ENCODE measurements around the gene MED15.

Gene MED15

GRCh38 chr22:20576445-20576816, 69.0 kb downstream of the MED15 start:
- POLR2A ChIA-PET, result no interaction called here
- no peak for DNase-seq (ENCODE audit: low read depth, low spot score)

GRCh38 chr22:20577045-20577444, 69.6 kb downstream of the MED15 start:
- DNase-seq (ENCODE audit: low read depth, low spot score), result no peak
- CTCF ChIA-PET, result interaction anchor here (24.2 kb wide), 1 partner anchor 22 kb away, joined by 505 read pairs; no protein-coding TSS in a partner anchor
- H3K4me3 ChIP-seq (ENCODE audit: low read depth, low read length), result no peak overlapping the region
- TF ChIP-seq CTCF (IDR thresholded peaks at IDR 0.05; ENCODE audit: insufficient read depth, low read length, missing control alignments), result no peak
- POLR2A ChIA-PET, result no interaction called here

More at GRCh38 chr22:20576445-20576816, 69.0 kb downstream of the MED15 start:
- CTCF ChIA-PET, result interaction anchor here (24.2 kb wide), 1 partner anchor 21 kb away, joined by 505 read pairs; no protein-coding TSS in a partner anchor
- no peak overlapping the region for H3K4me3 ChIP-seq (ENCODE audit: low read depth, low read length)
- TF ChIP-seq CTCF (IDR thresholded peaks at IDR 0.05; ENCODE audit: insufficient read depth, low read length, missing control alignments), result no peak

GRCh38 chr22:20577549-20577975, 70.2 kb downstream of the MED15 start:
- no peak for TF ChIP-seq CTCF (IDR thresholded peaks at IDR 0.05; ENCODE audit: insufficient read depth, low read length, missing control alignments)
- H3K4me3 ChIP-seq (ENCODE audit: low read depth, low read length), result no peak overlapping the region
- DNase-seq (ENCODE audit: low read depth, low spot score), result no peak
- CTCF ChIA-PET, result interaction anchor here (1.6 to 24.2 kb wide), 2 partner anchors 22 to 28 kb away, joined by 4 to 505 read pairs; no protein-coding TSS in a partner anchor
- POLR2A ChIA-PET, result no interaction called here

GRCh38 chr22:20578192-20578591, 70.8 kb downstream of the MED15 start:
- ChIA-PET CTCF (interaction anchor here (1.6 to 24.2 kb wide), 3 partner anchors 7 to 28 kb away, joined by 4 to 505 read pairs (median 43); no protein-coding TSS in a partner anchor), POLR2A (no interaction called here)
- no peak for DNase-seq (ENCODE audit: low read depth, low spot score)
- no peak for TF ChIP-seq CTCF (IDR thresholded peaks at IDR 0.05; ENCODE audit: insufficient read depth, low read length, missing control alignments)
- no peak overlapping the region for H3K4me3 ChIP-seq (ENCODE audit: low read depth, low read length)

- POLR2A ChIA-PET, result no interaction called here
- no peak overlapping the region for H3K4me3 ChIP-seq (ENCODE audit: low read depth, low read length)
- no peak for DNase-seq (ENCODE audit: low read depth, low spot score)
- TF ChIP-seq CTCF (IDR thresholded peaks at IDR 0.05; ENCODE audit: insufficient read depth, low read length, missing control alignments), result no peak
- CTCF ChIA-PET, result interaction anchor here (1.6 to 24.2 kb wide), 4 partner anchors 8 to 27 kb away, joined by 4 to 505 read pairs (median 24); no protein-coding TSS in a partner anchor
These were observed 71.3 kb downstream of the MED15 start for GRCh38 chr22:20578707-20579106.

- TF ChIP-seq CTCF (IDR thresholded peaks at IDR 0.05; ENCODE audit: insufficient read depth, low read length, missing control alignments), result no peak
- DNase-seq (ENCODE audit: low read depth, low spot score), result no peak
- POLR2A ChIA-PET, result interaction anchor here (0.6 kb wide), 2 partner anchors 20 to 72 kb away, joined by 3 read pairs; partner anchors contain the start of gene MED15
These were observed 72.1 kb downstream of the MED15 start for GRCh38 chr22:20579273-20580120.

More at GRCh38 chr22:20579273-20580120, 72.1 kb downstream of the MED15 start:
- CTCF ChIA-PET, result interaction anchor here (1.8 to 24.2 kb wide), 3 partner anchors 8 to 24 kb away, joined by 5 to 505 read pairs (median 43); no protein-coding TSS in a partner anchor
- H3K4me3 ChIP-seq (ENCODE audit: low read depth, low read length), result no peak overlapping the region
